ENCODE measurements around the gene DNM3.
"Not testable (repeated sequence)": the region's sequence is repeated elsewhere in the genome, so short reads cannot be mapped to it uniquely, and the experiment has no call there.

DNM3 gene

GRCh38 chr1:172006660-172007059, 165.4 kb downstream of the DNM3 start:
- POLR2A ChIA-PET = no interaction called here
- no peak for DNase-seq (ENCODE audit: extremely low spot score)
- CTCF ChIA-PET = no interaction called here
- TF ChIP-seq NFRKB (IDR thresholded peaks at IDR 0.05) (no peak), BHLHE40 (IDR thresholded peaks at IDR 0.05; ENCODE audit: borderline replicate concordance) (no peak), L3MBTL2 (conservative IDR thresholded peaks at IDR 0.05) (no peak), LEF1 (IDR thresholded peaks at IDR 0.05; ENCODE audit: borderline replicate concordance) (no peak), TARDBP (IDR thresholded peaks at IDR 0.05) (no peak), FOXM1 (IDR thresholded peaks at IDR 0.05; ENCODE audit: borderline replicate concordance) (no peak), ARNT (IDR thresholded peaks at IDR 0.05) (no peak), ELF4 (IDR thresholded peaks at IDR 0.05) (no peak), SP1 (IDR thresholded peaks at IDR 0.05) (no peak), FOXA1 (IDR thresholded peaks at IDR 0.05) (no peak), PKNOX1 (IDR thresholded peaks at IDR 0.05) (no peak), CTBP1 (IDR thresholded peaks at IDR 0.05; ENCODE audit: borderline replicate concordance) (no peak), FOXK2 (IDR thresholded peaks at IDR 0.05) (no peak)

GRCh38 chr1:172018727-172019311, 177.5 kb downstream of the DNM3 start:
- ChIA-PET CTCF (no interaction called here), POLR2A (no interaction called here)
- no peak for TF ChIP-seq FOXK2 (IDR thresholded peaks at IDR 0.05)
- no peak for TF ChIP-seq FOXA1 (IDR thresholded peaks at IDR 0.05)
- TF ChIP-seq L3MBTL2 (conservative IDR thresholded peaks at IDR 0.05) = no peak
- TF ChIP-seq CTBP1 (IDR thresholded peaks at IDR 0.05; ENCODE audit: borderline replicate concordance) = no peak
- TF ChIP-seq NFRKB (IDR thresholded peaks at IDR 0.05) = no peak
- no peak for TF ChIP-seq FOXM1 (IDR thresholded peaks at IDR 0.05; ENCODE audit: borderline replicate concordance)
- TF ChIP-seq HDGF (IDR thresholded peaks at IDR 0.05; ENCODE audit: borderline replicate concordance) = no peak
- no peak for TF ChIP-seq BHLHE40 (IDR thresholded peaks at IDR 0.05; ENCODE audit: borderline replicate concordance)
- no peak for DNase-seq (ENCODE audit: extremely low spot score)

GRCh38 chr1:172019976-172020375, 178.7 kb downstream of the DNM3 start:
- POLR2A ChIA-PET = no interaction called here
- CTCF ChIA-PET = no interaction called here
- TF ChIP-seq CTBP1 (IDR thresholded peaks at IDR 0.05; ENCODE audit: borderline replicate concordance) (no peak), FOXA1 (IDR thresholded peaks at IDR 0.05) (no peak)
- DNase-seq (ENCODE audit: extremely low spot score) = no peak

- POLR2A ChIA-PET = no interaction called here
- TF ChIP-seq HDGF (IDR thresholded peaks at IDR 0.05; ENCODE audit: borderline replicate concordance) (no peak), SP1 (IDR thresholded peaks at IDR 0.05) (no peak), FOXA1 (IDR thresholded peaks at IDR 0.05) (no peak), TARDBP (IDR thresholded peaks at IDR 0.05) (no peak), FOXM1 (IDR thresholded peaks at IDR 0.05; ENCODE audit: borderline replicate concordance) (no peak), ELF4 (IDR thresholded peaks at IDR 0.05) (no peak), CTBP1 (IDR thresholded peaks at IDR 0.05; ENCODE audit: borderline replicate concordance) (no peak)
- CTCF ChIA-PET = interaction anchor here (0.7 kb wide), 1 partner anchor 22 kb away, joined by 3 read pairs; no protein-coding TSS in a partner anchor
- no peak for DNase-seq (ENCODE audit: extremely low spot score)
Observed at GRCh38 chr1:172024516-172024915, 183.2 kb downstream of the DNM3 start.

- POLR2A ChIA-PET; DNase-seq (ENCODE audit: extremely low spot score): not testable (repeated sequence)
- CTCF ChIA-PET = interaction anchor here (0.7 kb wide), 1 partner anchor 23 kb away, joined by 3 read pairs; no protein-coding TSS in a partner anchor
Observed at GRCh38 chr1:172024944-172025738, 183.8 kb downstream of the DNM3 start.

- CTCF ChIA-PET = interaction anchor here (1.1 to 1.3 kb wide), 2 partner anchors 359 to 361 kb away, joined by 3 to 4 read pairs; no protein-coding TSS in a partner anchor
- no peak for TF ChIP-seq L3MBTL2 (conservative IDR thresholded peaks at IDR 0.05)
- no peak for TF ChIP-seq PKNOX1 (IDR thresholded peaks at IDR 0.05)
- TF ChIP-seq BHLHE40 (IDR thresholded peaks at IDR 0.05; ENCODE audit: borderline replicate concordance) = no peak
- no peak for TF ChIP-seq SUZ12 (IDR thresholded peaks at IDR 0.05)
- no peak for TF ChIP-seq FOXK2 (IDR thresholded peaks at IDR 0.05)
- no peak for TF ChIP-seq LEF1 (IDR thresholded peaks at IDR 0.05; ENCODE audit: borderline replicate concordance)
- no peak for TF ChIP-seq CTBP1 (IDR thresholded peaks at IDR 0.05; ENCODE audit: borderline replicate concordance)
- TF ChIP-seq FOXM1 (IDR thresholded peaks at IDR 0.05; ENCODE audit: borderline replicate concordance) = no peak
- TF ChIP-seq ELF4 (IDR thresholded peaks at IDR 0.05) = no peak
- TF ChIP-seq FOXA1 (IDR thresholded peaks at IDR 0.05) = no peak
- no peak for TF ChIP-seq TARDBP (IDR thresholded peaks at IDR 0.05)
- TF ChIP-seq SP1 (IDR thresholded peaks at IDR 0.05) = no peak
- TF ChIP-seq NFRKB (IDR thresholded peaks at IDR 0.05) = no peak
- no peak for TF ChIP-seq ARNT (IDR thresholded peaks at IDR 0.05)
- no peak for TF ChIP-seq HDGF (IDR thresholded peaks at IDR 0.05; ENCODE audit: borderline replicate concordance)
- TF ChIP-seq ZNF384 (IDR thresholded peaks at IDR 0.05) = no peak
- no peak for DNase-seq (ENCODE audit: extremely low spot score)
- POLR2A ChIA-PET = no interaction called here
Observed at GRCh38 chr1:172040466-172040865, 199.2 kb downstream of the DNM3 start.

GRCh38 chr1:172041102-172041501, 199.8 kb downstream of the DNM3 start:
- no peak for DNase-seq (ENCODE audit: extremely low spot score)
- ChIA-PET POLR2A (no interaction called here), CTCF (interaction anchor here (0.6 to 1.3 kb wide), 3 partner anchors 358 to 729 kb away, joined by 3 to 5 read pairs (median 4); no protein-coding TSS in a partner anchor)
- TF ChIP-seq BHLHE40 (IDR thresholded peaks at IDR 0.05; ENCODE audit: borderline replicate concordance) = no peak
- no peak for TF ChIP-seq SUZ12 (IDR thresholded peaks at IDR 0.05)
- no peak for TF ChIP-seq LEF1 (IDR thresholded peaks at IDR 0.05; ENCODE audit: borderline replicate concordance)
- TF ChIP-seq ELF4 (IDR thresholded peaks at IDR 0.05) = no peak
- TF ChIP-seq FOXM1 (IDR thresholded peaks at IDR 0.05; ENCODE audit: borderline replicate concordance) = no peak
- no peak for TF ChIP-seq FOXA1 (IDR thresholded peaks at IDR 0.05)
- TF ChIP-seq SP1 (IDR thresholded peaks at IDR 0.05) = no peak
- no peak for TF ChIP-seq TARDBP (IDR thresholded peaks at IDR 0.05)
- TF ChIP-seq L3MBTL2 (conservative IDR thresholded peaks at IDR 0.05) = no peak
- no peak for TF ChIP-seq CTBP1 (IDR thresholded peaks at IDR 0.05; ENCODE audit: borderline replicate concordance)
- no peak for TF ChIP-seq HDGF (IDR thresholded peaks at IDR 0.05; ENCODE audit: borderline replicate concordance)
